Gastroesophageal sphincter (tissue), 4 donors: ENCODE data around the gene ZNF346. TPM values are rescaled to one million over a fixed set of nuclear protein-coding genes. Genes with fewer than 3 reads are reported as not detected.

Experiments used
- ATAC-seq: fragments of 150-250 bp; one replicate; pipeline ENCODE4 v1.9.1; 2016; ENCODE audit warnings: mild to moderate bottlenecking, moderate library complexity
- H3K27ac ChIP-seq, 4 donors: fragments of 200-600 bp; sonication (generic) in 3 of 4; 1 replicate in 3 of 4; 2 replicates in 1 of 4; pipeline ENCODE4 v1.5.1; 2016 to 2019
- H3K27me3 ChIP-seq: fragments of 200-600 bp; sonication (generic); one replicate; pipeline ENCODE4 v1.5.1; 2019
- H3K36me3 ChIP-seq, 2 donors: fragments of 200-600 bp; sonication (generic); one replicate each; pipeline ENCODE4 v1.5.1; 2019; ENCODE audit warnings: control low read depth in 1 of 2
- H3K4me1 ChIP-seq, 3 donors: fragments of 200-600 bp; sonication (generic); 1 replicate in 2 of 3; 2 replicates in 1 of 3; pipeline ENCODE4 v1.5.1; 2016 to 2019; ENCODE audit warnings: control low read depth in 2 of 3
- H3K4me3 ChIP-seq, 2 donors: fragments of 200-600 bp; sonication (generic); one replicate each; pipeline ENCODE4 v1.5.1; 2019; ENCODE audit warnings: mild to moderate bottlenecking in 1 of 2, moderate library complexity in 1 of 2
- H3K9me3 ChIP-seq, 3 donors: fragments of 200-600 bp; sonication (generic); one replicate each; pipeline ENCODE4 v1.5.1; 2017 to 2019; ENCODE audit warnings: control low read depth in 2 of 3
- EP300 ChIP-seq: sonication (generic); formaldehyde crosslinking; IDR thresholded peaks from one replicate; pipeline ENCODE4 v1.6.1; 2017; ENCODE audit warnings: antibody characterized with exemption, mild to moderate bottlenecking
- POLR2A ChIP-seq, 2 donors: fragments of 450-650 bp; IDR thresholded peaks; one replicate each; pipeline ENCODE4 v1.6.1; 2017; ENCODE audit warnings: antibody characterized with exemption in 2 of 2, mild to moderate bottlenecking in 2 of 2, moderate library complexity in 1 of 2
- POLR2AphosphoS5 ChIP-seq: sonication (generic); formaldehyde crosslinking; IDR thresholded peaks from one replicate; pipeline ENCODE4 v1.6.1; 2017; ENCODE audit warnings: antibody characterized with exemption
- WGBS, 2 donors: methylation state at CpG; one replicate each; pipeline ENCODE4 v1.1.5; 2018; ENCODE audit warnings: low coverage in 1 of 2; 5-methylcytosine and 5-hydroxymethylcytosine counted together
- total RNA-seq, 4 donors: library from RNA; depleted of rRNA; stranded (reverse); fragments of >200 nt; gene quantifications; one replicate each; pipeline ENCODE4 v1.1.0, GENCODE V29; 2016
- TF ChIP-seq, protein P1 (sequence below), 4 experiments: fragments of 200-600 bp in 2 of 4; fragments of 450-650 bp in 2 of 4; sonication (generic) in 1 of 4; IDR thresholded peaks; one replicate each; pipeline ENCODE4 v1.5.1; 2017 to 2019; ENCODE audit warnings: antibody characterized with exemption in 4 of 4, mild to moderate bottlenecking in 2 of 4, moderate library complexity in 2 of 4

ZNF346 gene
- total RNA-seq, 4 donors from 2014 or later = 12.9 to 16.9 (median 14.2) TPM

DNA sequence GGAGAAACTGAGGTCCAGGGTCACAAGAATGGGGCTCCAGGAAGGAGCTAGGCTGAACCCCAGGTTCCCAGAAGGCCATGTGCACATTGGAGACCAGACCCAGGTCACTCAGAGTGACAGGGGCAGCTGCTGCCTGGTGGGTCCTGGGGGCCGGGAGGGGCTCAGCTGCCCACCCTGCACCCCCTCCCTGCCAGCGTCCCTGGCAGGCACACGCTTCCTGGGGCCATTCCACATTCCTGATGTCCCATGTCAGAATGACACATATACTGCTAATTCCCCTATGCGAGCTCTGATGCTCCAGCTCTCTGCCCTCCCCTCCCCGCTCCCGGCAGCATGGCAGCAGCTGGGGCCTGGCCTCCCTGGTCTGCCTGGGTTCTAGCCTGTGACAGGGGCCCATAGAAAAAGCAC lies 78.2 kb downstream of the ZNF346 start:
- H3K27ac ChIP-seq = no peak overlapping the region
- WGBS, 2 donors = 61% methylated on average over 3 of the region's 6 CpGs; no CpG with 5 or more reads in 1 of the 2 donors
- H3K4me1 ChIP-seq = peaks cover 0 to 9% (median 4%) of the 10 kb centered on the region in 3 donors
- no peak overlapping the region for H3K4me3 ChIP-seq
- TF ChIP-seq EP300 (no peak), POLR2A (IDR thresholded peaks at IDR 0.05) (no peak), POLR2AphosphoS5 (no peak)
- TF ChIP-seq, protein P1, sequence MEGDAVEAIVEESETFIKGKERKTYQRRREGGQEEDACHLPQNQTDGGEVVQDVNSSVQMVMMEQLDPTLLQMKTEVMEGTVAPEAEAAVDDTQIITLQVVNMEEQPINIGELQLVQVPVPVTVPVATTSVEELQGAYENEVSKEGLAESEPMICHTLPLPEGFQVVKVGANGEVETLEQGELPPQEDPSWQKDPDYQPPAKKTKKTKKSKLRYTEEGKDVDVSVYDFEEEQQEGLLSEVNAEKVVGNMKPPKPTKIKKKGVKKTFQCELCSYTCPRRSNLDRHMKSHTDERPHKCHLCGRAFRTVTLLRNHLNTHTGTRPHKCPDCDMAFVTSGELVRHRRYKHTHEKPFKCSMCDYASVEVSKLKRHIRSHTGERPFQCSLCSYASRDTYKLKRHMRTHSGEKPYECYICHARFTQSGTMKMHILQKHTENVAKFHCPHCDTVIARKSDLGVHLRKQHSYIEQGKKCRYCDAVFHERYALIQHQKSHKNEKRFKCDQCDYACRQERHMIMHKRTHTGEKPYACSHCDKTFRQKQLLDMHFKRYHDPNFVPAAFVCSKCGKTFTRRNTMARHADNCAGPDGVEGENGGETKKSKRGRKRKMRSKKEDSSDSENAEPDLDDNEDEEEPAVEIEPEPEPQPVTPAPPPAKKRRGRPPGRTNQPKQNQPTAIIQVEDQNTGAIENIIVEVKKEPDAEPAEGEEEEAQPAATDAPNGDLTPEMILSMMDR (IDR thresholded peaks at IDR 0.05) = no peak
- no peaks in the 10 kb centered on the region for H3K9me3 ChIP-seq
- H3K27me3 ChIP-seq = peaks cover 42% of the 10 kb centered on the region
- no peaks in the 10 kb centered on the region for H3K36me3 ChIP-seq
- ATAC-seq = no peak

DNA sequence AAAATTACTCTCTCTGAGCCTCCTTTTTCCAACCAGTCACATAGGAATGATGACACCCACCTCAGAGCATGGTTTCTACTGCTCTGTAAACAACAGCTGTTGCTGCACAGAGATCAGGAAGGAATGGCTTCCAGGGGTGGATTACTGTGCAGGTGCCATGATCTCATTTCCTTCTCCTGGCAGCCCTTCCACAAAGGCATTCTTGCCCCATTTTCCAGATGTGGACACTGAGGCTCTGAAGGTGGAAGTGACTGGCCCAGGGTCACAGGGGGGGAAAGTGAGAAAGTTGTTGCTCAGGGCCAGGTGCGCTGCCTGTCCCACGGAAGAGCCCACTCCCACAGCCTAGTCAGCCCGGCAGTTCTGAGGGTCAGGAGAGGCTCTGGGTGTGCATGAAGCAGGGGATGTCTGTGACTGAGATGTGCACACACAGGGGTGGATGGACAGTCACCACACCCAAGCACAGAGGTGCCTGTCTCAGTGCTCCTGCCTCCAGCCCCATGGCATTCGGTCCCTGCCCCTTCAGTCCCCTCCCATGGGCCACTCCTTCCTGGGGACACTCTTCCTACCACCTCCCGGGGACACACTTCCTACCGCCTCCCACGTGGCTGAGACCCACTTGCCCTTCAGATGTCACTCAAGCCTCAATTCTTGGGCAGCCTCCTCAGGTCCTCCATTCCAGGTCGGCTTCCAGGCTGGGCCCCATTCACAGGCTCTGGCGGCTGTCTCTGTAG lies 81.2 kb downstream of the ZNF346 start:
- peaks cover 45% of the 10 kb centered on the region for H3K27me3 ChIP-seq
- TF ChIP-seq POLR2AphosphoS5 (no peak), POLR2A (IDR thresholded peaks at IDR 0.05) (no peak), EP300 (no peak)
- TF ChIP-seq, protein P1 (IDR thresholded peaks at IDR 0.05) = no peak
- no peaks in the 10 kb centered on the region for H3K9me3 ChIP-seq
- H3K4me1 ChIP-seq = peaks cover 0 to 3% (median under 1%) of the 10 kb centered on the region in 3 donors
- no peak overlapping the region for H3K27ac ChIP-seq
- H3K36me3 ChIP-seq = no peaks in the 10 kb centered on the region
- no peak overlapping the region for H3K4me3 ChIP-seq
- ATAC-seq = no peak
- 42 to 60% methylated on average over 2 to 5 of the region's 9 CpGs for WGBS, 2 donors

DNA sequence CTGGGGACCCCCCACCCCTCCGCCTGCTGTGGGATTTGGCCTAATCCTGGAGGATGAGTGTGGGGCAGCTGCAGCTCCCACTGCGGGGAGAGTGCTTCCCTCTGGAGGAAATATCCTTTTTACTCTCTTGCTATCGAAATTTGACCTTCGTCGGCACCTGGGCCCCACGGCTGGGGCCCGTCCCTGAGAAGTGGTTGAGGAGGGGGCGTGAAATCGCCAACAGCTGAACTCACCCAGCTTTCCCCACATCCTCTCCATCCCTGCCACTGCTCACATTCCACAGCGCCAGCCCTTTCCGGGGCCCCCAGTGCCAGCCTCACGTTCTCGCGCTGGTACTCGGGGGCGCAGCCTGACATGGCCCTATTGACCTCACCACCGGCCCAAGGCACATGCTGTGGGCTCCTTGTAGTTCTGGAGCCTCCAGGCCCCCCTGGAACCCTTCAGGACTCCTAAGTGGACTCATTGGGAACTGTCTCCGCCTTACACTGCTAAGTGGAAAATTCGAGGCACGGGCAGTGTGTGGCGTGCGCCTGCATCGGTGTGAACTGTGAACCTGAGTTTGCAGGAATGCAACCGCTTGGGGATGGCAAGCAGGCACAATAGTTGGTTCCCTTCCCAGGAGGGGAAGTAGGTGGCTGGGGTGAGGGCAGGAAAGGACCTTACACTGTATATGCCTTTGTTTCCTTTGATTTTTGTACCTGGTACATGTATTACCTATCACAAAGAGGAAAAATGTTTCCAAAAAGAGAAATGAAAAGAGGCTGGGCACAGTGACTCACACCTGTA lies 83.4 kb downstream of the ZNF346 start:
- Histone ChIP-seq H3K36me3 (no peaks in the 10 kb centered on the region), H3K4me1 (no peaks in the 10 kb centered on the region), H3K27ac (no peak overlapping the region), H3K9me3 (no peaks in the 10 kb centered on the region), H3K4me3 (no peak overlapping the region), H3K27me3 (peaks cover 41% of the 10 kb centered on the region)
- ATAC-seq = no peak
- 80% methylated on average over 1 of the region's 24 CpGs; no CpG with 5 or more reads in 1 of the 2 donors for WGBS, 2 donors
- TF ChIP-seq, protein P1 (IDR thresholded peaks at IDR 0.05) = no peak
- TF ChIP-seq POLR2A (IDR thresholded peaks at IDR 0.05) (no peak), POLR2AphosphoS5 (no peak), EP300 (no peak)

DNA sequence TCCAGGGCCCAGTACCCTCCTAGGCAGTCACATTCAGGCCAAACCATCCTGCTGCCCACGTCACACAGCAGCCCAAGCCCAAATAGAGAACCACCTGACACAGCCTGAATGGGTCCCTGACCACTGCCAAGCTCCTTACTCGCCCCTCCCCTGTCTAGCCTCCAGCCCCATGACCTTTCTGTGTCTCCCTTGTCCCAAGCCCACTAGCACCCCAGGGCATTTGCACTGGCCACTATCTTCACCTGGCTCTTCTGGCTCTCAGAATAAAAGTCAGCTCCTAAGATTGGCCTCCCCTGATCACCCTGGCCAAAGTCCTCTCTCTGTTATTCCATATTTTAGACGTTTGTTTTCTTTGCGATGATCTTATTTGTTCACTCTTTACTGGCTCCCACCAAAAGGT lies 84.7 kb downstream of the ZNF346 start:
- WGBS, 2 donors = 61 to 83% methylated on average over 1 to 4 of the region's 4 CpGs
- no peak for ATAC-seq
- Histone ChIP-seq H3K4me3 (no peak overlapping the region), H3K27me3 (peaks cover 32% of the 10 kb centered on the region), H3K27ac (no peak overlapping the region), H3K36me3 (no peaks in the 10 kb centered on the region), H3K9me3 (no peaks in the 10 kb centered on the region), H3K4me1 (no peaks in the 10 kb centered on the region)
- no peak for TF ChIP-seq POLR2AphosphoS5
- TF ChIP-seq EP300 = no peak
- no peak for TF ChIP-seq POLR2A (IDR thresholded peaks at IDR 0.05)
- TF ChIP-seq, protein P1 (IDR thresholded peaks at IDR 0.05) = no peak
